IMR-90 (cell line): ENCODE results near the gene ADM2. TPM values are rescaled to one million over a fixed set of nuclear protein-coding genes. Genes with fewer than 3 reads are reported as not detected.

Experiments
- ATAC-seq: fragments of 200-7000 bp; cut with Tn5 transposase; 2 replicates; pipeline ENCODE4 v1.9.1; 2020; ENCODE audit warnings: low read depth, mild to moderate bottlenecking, moderate library complexity
- BruUV-seq: library from RNA; stranded (reverse); fragments of 400-500 nt; replicated peaks from 2 replicates; lab custom pipeline; 2021; lab: Mats Ljungman, UMichigan
- CTCF ChIA-PET: fragments of 300-600 bp; formaldehyde crosslinking; extraction: SDS; loops from one replicate; lab custom pipeline; 2021; ENCODE audit warnings: antibody characterized with exemption; lab: Yijun Ruan, JAX
- POLR2A ChIA-PET: fragments of 300-600 bp; sonication (Branson Sonifier 250); formaldehyde crosslinking; loops from one replicate; lab custom pipeline; 2022; ENCODE audit warnings: antibody characterized with exemption; ENCODE audit not compliant: unreplicated experiment; lab: Charles Lee
- DNase-seq: peaks from one replicate; pipeline ENCODE4 v3.0.0; 2013
- H2AFZ ChIP-seq: replicated peaks from 2 replicates; pipeline ENCODE3; 2013; ENCODE audit warnings: low read length, mild to moderate bottlenecking; ENCODE audit not compliant: poor library complexity
- H2AK5ac ChIP-seq: 2 replicates; pipeline ENCODE4 v1.6.1; 2013; ENCODE audit warnings: low read depth, low read length, inconsistent platforms
- H2AK9ac ChIP-seq: replicated peaks from 2 replicates; pipeline ENCODE3; 2013; ENCODE audit warnings: mild to moderate bottlenecking, low read depth, low read length, moderate library complexity; ENCODE audit not compliant: poor library complexity
- H2BK120ac ChIP-seq: 2 replicates; pipeline ENCODE4 v1.6.1; 2013; ENCODE audit warnings: low read depth, low read length, inconsistent platforms
- H2BK15ac ChIP-seq: 3 replicates; pipeline ENCODE4 v1.6.1; 2013; ENCODE audit warnings: low read depth, low read length, inconsistent platforms
- H2BK20ac ChIP-seq: 2 replicates; pipeline ENCODE4 v1.6.1; 2013; ENCODE audit warnings: low read depth, mild to moderate bottlenecking, inconsistent platforms, low read length, moderate library complexity
- H2BK5ac ChIP-seq: 2 replicates; pipeline ENCODE4 v1.6.1; 2013; ENCODE audit warnings: mild to moderate bottlenecking, low read depth, low read length, inconsistent platforms; ENCODE audit not compliant: poor library complexity, severe bottlenecking
- H3K14ac ChIP-seq: replicated peaks from 2 replicates; pipeline ENCODE4 v1.6.1; 2013; ENCODE audit warnings: low read depth, low read length, inconsistent platforms
- H3K18ac ChIP-seq: 2 replicates; pipeline ENCODE4 v1.6.1; 2013; ENCODE audit warnings: low read depth, low read length, control low read depth
- H3K23ac ChIP-seq: 2 replicates; pipeline ENCODE4 v1.6.1; 2013; ENCODE audit warnings: low read depth, low read length, inconsistent platforms
- H3K27ac ChIP-seq: 2 replicates; pipeline ENCODE4 v1.5.1; 2013; ENCODE audit warnings: mild to moderate bottlenecking, control low read depth, low read length; ENCODE audit not compliant: insufficient read depth
- H3K27me3 ChIP-seq: 2 replicates; pipeline ENCODE4 v1.6.1; 2013; ENCODE audit warnings: low read length; ENCODE audit not compliant: control insufficient read depth, insufficient read depth
- H3K36me3 ChIP-seq: 2 replicates; pipeline ENCODE4 v1.6.1; 2013; ENCODE audit warnings: low read length, mixed read lengths; ENCODE audit not compliant: control insufficient read depth, insufficient read depth
- H3K4ac ChIP-seq: 2 replicates; pipeline ENCODE4 v1.6.1; 2013; ENCODE audit warnings: low read depth, low read length, inconsistent platforms
- H3K4me1 ChIP-seq: 2 replicates; pipeline ENCODE4 v1.6.1; 2013; ENCODE audit warnings: low read length, mixed read lengths; ENCODE audit not compliant: control insufficient read depth, insufficient read depth
- H3K4me2 ChIP-seq: 2 replicates; pipeline ENCODE4 v1.6.1; 2013; ENCODE audit warnings: low read depth, mild to moderate bottlenecking, control low read depth, low read length, moderate library complexity
- H3K4me3 ChIP-seq: 2 replicates; pipeline ENCODE4 v1.5.1; 2013; ENCODE audit warnings: low read depth, mild to moderate bottlenecking, control low read depth, low read length, moderate library complexity; ENCODE audit not compliant: insufficient read depth
- H3K56ac ChIP-seq: 2 replicates; pipeline ENCODE4 v1.6.1; 2013; ENCODE audit warnings: low read length, inconsistent platforms; ENCODE audit not compliant: insufficient read depth; ENCODE audit errors: extremely low read depth
- H3K79me1 ChIP-seq, 2 experiments: 2 replicates each; pipeline ENCODE4 v1.6.1; 2013; ENCODE audit warnings: low read length in 2 of 2, inconsistent platforms in 1 of 2, low read depth in 1 of 2
- H3K9ac ChIP-seq: 2 replicates; pipeline ENCODE4 v1.6.1; 2013; ENCODE audit warnings: low read depth, low read length, control low read depth
- H3K9me1 ChIP-seq: 2 replicates; pipeline ENCODE4 v1.6.1; 2013; ENCODE audit warnings: low read length, inconsistent platforms; ENCODE audit not compliant: insufficient read depth
- H3K9me3 ChIP-seq: 2 replicates; pipeline ENCODE4 v1.6.1; 2013; ENCODE audit warnings: low read length; ENCODE audit not compliant: control insufficient read depth, insufficient read depth
- H4K20me1 ChIP-seq: 2 replicates; pipeline ENCODE4 v1.6.1; 2013; ENCODE audit warnings: low read length, inconsistent platforms; ENCODE audit not compliant: insufficient read depth
- H4K5ac ChIP-seq: 2 replicates; pipeline ENCODE4 v1.6.1; 2013; ENCODE audit warnings: mild to moderate bottlenecking, low read depth, low read length, control low read depth
- H4K8ac ChIP-seq, 2 experiments: 2 replicates each; pipeline ENCODE4 v1.6.1; 2013; ENCODE audit warnings: low read depth in 2 of 2, low read length in 2 of 2, control low read depth in 1 of 2, inconsistent platforms in 1 of 2
- H4K91ac ChIP-seq: 2 replicates; pipeline ENCODE4 v1.6.1; 2013; ENCODE audit warnings: low read depth, low read length, inconsistent platforms; ENCODE audit not compliant: insufficient read depth
- BHLHE40 ChIP-seq: fragments of 150-350 bp; IDR thresholded peaks from 2 replicates; pipeline ENCODE4 v1.6.1; 2016; ENCODE audit warnings: mild to moderate bottlenecking, low read depth, low read length
- CEBPB ChIP-seq: IDR thresholded peaks from 2 replicates; pipeline ENCODE4 v1.6.1; 2012; ENCODE audit warnings: low read depth, low read length, improper control_type of control experiment
- NFE2L2 ChIP-seq: fragments of 150-350 bp; IDR thresholded peaks from 2 replicates; pipeline ENCODE4 v1.6.1; 2016; ENCODE audit warnings: low read depth, mild to moderate bottlenecking, low read length
- RAD21 ChIP-seq: IDR thresholded peaks from 2 replicates; pipeline ENCODE4 v1.6.1; 2012; ENCODE audit warnings: low read length, improper control_type of control experiment
- RCOR1 ChIP-seq: IDR thresholded peaks from 2 replicates; pipeline ENCODE4 v1.6.1; 2012; ENCODE audit warnings: mild to moderate bottlenecking, low read length, improper control_type of control experiment; ENCODE audit not compliant: insufficient replicate concordance
- SMC3 ChIP-seq: fragments of 150-350 bp; IDR thresholded peaks from 2 replicates; pipeline ENCODE4 v1.6.1; 2016; ENCODE audit warnings: low read depth, mild to moderate bottlenecking, antibody characterized with exemption, low read length, moderate library complexity
- WGBS, 2 experiments: methylation state at CpG; one replicate each; pipeline versions ENCODE4 v1.1.5 to v1.1.7; 2013; ENCODE audit warnings: missing lambda C conversion rate in 2 of 2; ENCODE audit not compliant: insufficient read length in 1 of 2; ENCODE audit errors: extremely low coverage in 2 of 2; 5-methylcytosine and 5-hydroxymethylcytosine counted together
- dilution Hi-C: fragments of 300-500 bp; cut with HindIII; formaldehyde crosslinking; loops from one replicate; pipeline ENCODE4 v1.14.3; 2018; ENCODE audit warnings: low sequenced_read_pairs; ENCODE audit not compliant: unreplicated experiment
- in situ Hi-C: fragments of 300-500 bp; cut with MboI; formaldehyde crosslinking; loops from 3 replicates; pipeline ENCODE4 v1.14.3; 2019; ENCODE audit warnings: low sequenced_read_pairs, inconsistent platforms, mixed read lengths
- intact Hi-C: fragments of 100-400 bp; cut with micrococcal nuclease; formaldehyde crosslinking; loops from 2 replicates; pipeline ENCODE4 v1.10.0; 2022
- polyA plus RNA-seq, 3 experiments: library from polyadenylated mRNA; depleted of rRNA; stranded (reverse); fragments of >200 nt; gene quantifications; 2 replicates each; pipeline ENCODE4 v1.2.3, GENCODE V29; 2012; ENCODE audit warnings: low replicate concordance in 1 of 3
- total RNA-seq: library from RNA; depleted of rRNA; stranded (reverse); fragments of >200 nt; gene quantifications from 2 replicates; pipeline ENCODE4 v1.2.3, GENCODE V29; 2012

The ADM2 gene
- total and polyA plus RNA-seq, 2 of the 4 experiments (the other 2 are of a cell fraction): 0.18 to 2.3 TPM

GRCh38 chr22:50476868-50477267, 4.5 kb upstream of the ADM2 start:
- H4K8ac ChIP-seq: no peak overlapping the region
- H3K4me1 ChIP-seq: peaks cover 13% of the 10 kb centered on the region
- H3K79me1 ChIP-seq: peaks cover 13 to 24% of the 10 kb centered on the region in 2 experiments; a peak in 3 of 4 replicates
- H2BK20ac ChIP-seq: no peak overlapping the region
- no peak overlapping the region for H2BK5ac ChIP-seq
- H3K4me2 ChIP-seq: no peak overlapping the region
- BruUV-seq: no TSS peak
- dilution Hi-C loops: no loop called here
- H3K4ac ChIP-seq: 0 out of 2 replicates have a peak overlapping the region, but pooled peaks have one; percentile 35
- peak overlapping the region; percentile 16; the same call in 1 of the 2 replicates for H2BK120ac ChIP-seq
- no peak overlapping the region for H2BK15ac ChIP-seq
- no peak overlapping the region for H2AK9ac ChIP-seq
- H3K27ac ChIP-seq: no peak overlapping the region
- no peak overlapping the region for H3K4me3 ChIP-seq
- WGBS, 2 experiments: 60% methylated on average over 2 of the region's 7 CpGs; no CpG with 5 or more reads in 1 of the 2 experiments
- H3K9me1 ChIP-seq: peaks cover 13% of the 10 kb centered on the region
- H3K36me3 ChIP-seq: peaks cover 2% of the 10 kb centered on the region; the same call in 1 of the 2 replicates
- no peak overlapping the region for H3K9ac ChIP-seq
- no peak for ATAC-seq
- in situ Hi-C loops: no loop called here
- H3K9me3 ChIP-seq: no peaks in the 10 kb centered on the region
- H3K23ac ChIP-seq: 0 out of 2 replicates have a peak overlapping the region, but pooled peaks have one; percentile 34
- no peak for DNase-seq
- peaks cover 24% of the 10 kb centered on the region for H4K20me1 ChIP-seq
- no peak overlapping the region for H2AK5ac ChIP-seq
- no peak overlapping the region for H3K14ac ChIP-seq
- ChIA-PET CTCF (no interaction called here), POLR2A (no interaction called here)
- no peak for TF ChIP-seq BHLHE40
- no peak for TF ChIP-seq CEBPB
- no peak for TF ChIP-seq RCOR1
- TF ChIP-seq NFE2L2: no peak
- TF ChIP-seq SMC3: no peak
- no peak for TF ChIP-seq RAD21
- H3K56ac ChIP-seq: no peak overlapping the region
- H2AFZ ChIP-seq: peak overlapping the region; percentile 33
- H4K5ac ChIP-seq: 0 out of 2 replicates have a peak overlapping the region, but pooled peaks have one; percentile 35
- H4K91ac ChIP-seq: no peak overlapping the region
- no peak overlapping the region for H3K18ac ChIP-seq
- intact Hi-C loops: no loop called here
- H3K27me3 ChIP-seq: peaks cover 21% of the 10 kb centered on the region
